Activated CD4-positive, alpha-beta memory T cell treated with anti-CD3 and anti-CD28 coated beads for 36 hours (primary cell): ENCODE measurements around the gene RAD51B. TPM values are rescaled to one million over a fixed set of nuclear protein-coding genes. Genes with fewer than 3 reads are reported as not detected.

Experiments
- CTCF ChIA-PET: fragments of 350-600 bp; sonication (Branson Sonifier 250); formaldehyde crosslinking; loops from one replicate; lab custom pipeline; 2021; ENCODE audit warnings: antibody characterized with exemption, inconsistent platforms; lab: Charles Lee
- POLR2A ChIA-PET: fragments of 350-600 bp; sonication (Branson Sonifier 250); formaldehyde crosslinking; loops from one replicate; lab custom pipeline; 2021; ENCODE audit warnings: antibody characterized with exemption; lab: Charles Lee
- DNase-seq: peaks from one replicate; pipeline ENCODE4 v3.0.0-alpha.2; 2020
- H3K27ac Mint-ChIP-seq: one replicate; pipeline ENCODE4 v1.8.0; 2021; ENCODE audit warnings: mixed read lengths
- H3K27me3 Mint-ChIP-seq: one replicate; pipeline ENCODE4 v1.8.0; 2021; ENCODE audit warnings: mixed read lengths
- H3K36me3 Mint-ChIP-seq: one replicate; pipeline ENCODE4 v1.8.0; 2021; ENCODE audit warnings: mixed read lengths
- H3K4me1 Mint-ChIP-seq: one replicate; pipeline ENCODE4 v1.8.0; 2021; ENCODE audit warnings: low read depth, mixed read lengths
- H3K4me3 Mint-ChIP-seq: one replicate; pipeline ENCODE4 v1.8.0; 2021; ENCODE audit warnings: mild to moderate bottlenecking, mixed read lengths
- H3K9me3 Mint-ChIP-seq: one replicate; pipeline ENCODE4 v1.8.0; 2021; ENCODE audit warnings: mixed read lengths
- intact Hi-C: fragments of 100-400 bp; cut with micrococcal nuclease; formaldehyde crosslinking; loops from one replicate; pipeline ENCODE4 v1.15.1; 2023
- total RNA-seq, 2 experiments: library from RNA; stranded (reverse); gene quantifications; one replicate each; pipeline ENCODE4 v1.2.3, GENCODE V29; 2021

The RAD51B gene
- total RNA-seq, 2 experiments from 2014 or later = 32.3 to 34.3 TPM

DNA sequence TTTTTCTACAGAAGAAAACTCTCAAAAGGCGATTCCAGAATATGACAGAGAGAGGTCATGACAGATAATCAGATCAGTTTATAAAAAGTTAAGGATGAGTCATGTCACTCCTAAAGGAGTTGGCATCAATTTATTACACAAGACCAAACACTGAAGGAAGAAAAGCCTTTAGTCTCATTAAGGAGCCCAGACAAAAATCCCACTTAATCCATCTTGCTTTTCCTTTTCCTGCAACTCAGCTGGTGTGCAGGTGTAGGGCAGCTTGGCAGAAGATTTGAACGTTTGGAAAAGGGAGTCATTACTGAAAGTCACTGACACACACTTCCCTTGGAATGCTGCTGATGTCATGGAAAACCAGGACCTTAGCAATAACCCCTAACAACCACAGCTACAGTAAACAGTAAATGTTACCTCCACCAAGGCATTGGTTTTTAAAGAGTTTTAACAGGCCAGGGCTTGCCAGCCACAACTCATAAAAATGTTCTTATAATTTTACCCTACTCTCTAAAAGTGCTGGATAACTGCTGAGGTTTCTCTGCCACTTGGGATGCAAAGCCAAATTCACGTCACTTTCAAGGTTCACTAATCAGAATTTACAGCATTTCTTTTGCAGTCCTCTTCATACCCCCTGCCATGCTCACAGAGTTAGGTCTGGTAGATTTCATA is 320.6 kb downstream of the RAD51B start:
- no peaks in the 10 kb centered on the region for H3K36me3 Mint-ChIP-seq

GRCh38 chr14:68140806-68141205 is 321.2 kb downstream of the RAD51B start:
- intact Hi-C loops = no loop called here
- ChIA-PET CTCF (interaction anchor here (1.5 kb wide), 1 partner anchor 31 kb away, joined by 3 read pairs; no protein-coding TSS in a partner anchor), POLR2A (no interaction called here)
- H3K27me3 Mint-ChIP-seq = no peaks in the 10 kb centered on the region
- H3K36me3 Mint-ChIP-seq = no peaks in the 10 kb centered on the region
- H3K9me3 Mint-ChIP-seq = no peaks in the 10 kb centered on the region
- no peak overlapping the region for H3K4me3 Mint-ChIP-seq
- H3K4me1 Mint-ChIP-seq = peaks cover 8% of the 10 kb centered on the region
- DNase-seq = no peak
- no peak overlapping the region for H3K27ac Mint-ChIP-seq

More for the DNA sequence above, 320.6 kb downstream of the RAD51B start:
- Mint-ChIP-seq H3K4me1 (peaks cover 10% of the 10 kb centered on the region), H3K4me3 (no peak overlapping the region), H3K27ac (no peak overlapping the region), H3K27me3 (no peaks in the 10 kb centered on the region), H3K9me3 (no peaks in the 10 kb centered on the region)
- POLR2A ChIA-PET = no interaction called here
- intact Hi-C loops = no loop called here
- CTCF ChIA-PET = no interaction called here
- no peak for DNase-seq

- ChIA-PET POLR2A (no interaction called here), CTCF (interaction anchor here (0.6 to 1.5 kb wide), 2 partner anchors 31 to 179 kb away, joined by 3 to 4 read pairs; no protein-coding TSS in a partner anchor)
- no peak for DNase-seq
- no peak overlapping the region for H3K27ac Mint-ChIP-seq
- no peaks in the 10 kb centered on the region for H3K27me3 Mint-ChIP-seq
- no peaks in the 10 kb centered on the region for H3K36me3 Mint-ChIP-seq
- H3K4me3 Mint-ChIP-seq = no peak overlapping the region
- H3K4me1 Mint-ChIP-seq = peaks cover 8% of the 10 kb centered on the region
- intact Hi-C loops = no loop called here
- H3K9me3 Mint-ChIP-seq = peaks cover under 1% of the 10 kb centered on the region
These were observed 321.9 kb downstream of the RAD51B start for GRCh38 chr14:68141281-68142088.

DNA sequence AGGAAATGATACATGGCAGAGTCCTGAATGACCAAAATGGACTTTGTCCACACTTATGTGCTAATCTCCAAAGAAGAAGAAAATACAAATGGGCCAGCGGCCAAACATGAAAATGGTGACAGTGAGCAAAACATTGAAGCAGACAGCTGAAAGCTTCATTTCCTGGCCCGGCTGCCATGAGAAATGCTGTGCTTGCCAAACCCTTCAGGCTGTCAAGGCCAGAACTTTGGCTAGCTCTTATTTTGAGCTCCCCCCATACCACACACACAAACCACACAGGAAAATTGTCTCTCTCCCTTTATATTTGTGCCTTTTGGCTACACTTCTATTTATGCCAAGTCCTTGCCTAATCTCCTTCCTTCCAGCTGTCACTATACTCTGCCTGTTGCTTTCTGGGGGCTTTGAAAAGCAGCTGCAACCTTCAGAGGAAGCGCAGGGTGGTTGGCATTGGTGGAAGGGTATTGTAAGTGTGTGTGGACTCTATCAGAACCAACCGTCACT is 323.8 kb downstream of the RAD51B start:
- Mint-ChIP-seq H3K27ac (no peak overlapping the region), H3K4me3 (no peak overlapping the region), H3K36me3 (no peaks in the 10 kb centered on the region), H3K4me1 (peaks cover 10% of the 10 kb centered on the region), H3K27me3 (no peaks in the 10 kb centered on the region), H3K9me3 (peaks cover 12% of the 10 kb centered on the region)
- ChIA-PET CTCF (interaction anchor here (1.0 kb wide), 1 partner anchor 85 kb away, joined by 3 read pairs; no protein-coding TSS in a partner anchor), POLR2A (no interaction called here)
- intact Hi-C loops = no loop called here
- DNase-seq = no peak

DNA sequence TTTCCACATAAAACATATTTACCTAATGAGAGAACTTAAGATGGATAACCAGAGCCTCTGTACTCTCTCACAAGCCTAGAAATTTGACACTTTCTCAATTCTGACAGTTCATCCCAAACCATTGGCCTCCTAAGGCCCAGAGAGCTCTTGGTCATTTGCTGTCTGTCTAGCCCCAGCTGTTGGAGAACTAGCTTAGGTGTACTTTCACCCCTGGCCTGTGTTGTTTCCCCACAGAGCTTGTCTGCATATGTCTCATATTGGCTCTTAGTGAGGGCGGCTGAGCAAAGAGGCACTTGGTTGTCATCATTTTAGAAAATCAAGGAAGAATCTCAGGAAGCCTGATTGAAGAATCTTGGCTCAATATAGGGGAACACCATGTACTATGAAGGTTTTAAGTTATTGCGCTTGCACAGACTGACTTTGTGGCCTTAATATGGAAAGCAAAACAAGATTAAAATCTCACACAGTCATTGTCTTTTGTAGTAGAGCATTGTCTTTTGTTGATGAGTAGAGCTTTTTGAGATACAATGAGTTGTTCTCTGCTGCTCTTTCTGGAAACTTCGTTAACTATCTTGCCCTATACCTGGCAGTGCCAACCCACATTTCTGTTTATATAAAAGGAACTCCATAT is 324.6 kb downstream of the RAD51B start:
- Mint-ChIP-seq H3K27me3 (no peaks in the 10 kb centered on the region), H3K27ac (no peak overlapping the region), H3K9me3 (peaks cover 19% of the 10 kb centered on the region), H3K4me1 (peaks cover 13% of the 10 kb centered on the region), H3K4me3 (no peak overlapping the region), H3K36me3 (no peaks in the 10 kb centered on the region)
- CTCF ChIA-PET = no interaction called here
- intact Hi-C loops = no loop called here
- POLR2A ChIA-PET = no interaction called here
- no peak for DNase-seq

GRCh38 chr14:68145036-68145435 is 325.5 kb downstream of the RAD51B start:
- DNase-seq = no peak
- H3K4me1 Mint-ChIP-seq = peaks cover 13% of the 10 kb centered on the region
- no peaks in the 10 kb centered on the region for H3K36me3 Mint-ChIP-seq
- H3K9me3 Mint-ChIP-seq = peaks cover 19% of the 10 kb centered on the region
- CTCF ChIA-PET = no interaction called here
- no peaks in the 10 kb centered on the region for H3K27me3 Mint-ChIP-seq
- H3K27ac Mint-ChIP-seq = no peak overlapping the region
- H3K4me3 Mint-ChIP-seq = no peak overlapping the region
- POLR2A ChIA-PET = no interaction called here
- intact Hi-C loops = no loop called here

DNA sequence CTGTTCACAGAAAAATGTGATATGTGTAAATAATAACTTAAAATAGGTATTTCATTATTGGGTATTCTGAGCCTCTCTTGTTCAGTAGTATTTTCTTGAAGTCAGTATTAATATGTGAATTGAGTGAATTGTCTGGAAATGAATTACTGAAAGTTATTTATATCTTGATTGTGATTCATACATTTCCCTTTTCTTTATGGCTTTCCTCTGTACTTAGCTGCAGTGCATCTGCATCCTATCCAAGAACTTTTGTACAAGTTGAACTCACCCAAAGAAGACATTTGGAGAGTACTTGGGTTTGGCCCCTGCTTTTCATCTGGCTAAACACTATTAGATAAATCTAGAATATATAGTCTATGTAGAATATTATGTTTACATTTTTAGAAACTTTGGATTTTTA is 326.0 kb downstream of the RAD51B start:
- DNase-seq = no peak
- no peaks in the 10 kb centered on the region for H3K36me3 Mint-ChIP-seq
- peaks cover 23% of the 10 kb centered on the region for H3K9me3 Mint-ChIP-seq
- peaks cover 13% of the 10 kb centered on the region for H3K4me1 Mint-ChIP-seq
- H3K27me3 Mint-ChIP-seq = no peaks in the 10 kb centered on the region
- no peak overlapping the region for H3K4me3 Mint-ChIP-seq
- ChIA-PET POLR2A (no interaction called here), CTCF (no interaction called here)
- intact Hi-C loops = no loop called here
- no peak overlapping the region for H3K27ac Mint-ChIP-seq

DNA sequence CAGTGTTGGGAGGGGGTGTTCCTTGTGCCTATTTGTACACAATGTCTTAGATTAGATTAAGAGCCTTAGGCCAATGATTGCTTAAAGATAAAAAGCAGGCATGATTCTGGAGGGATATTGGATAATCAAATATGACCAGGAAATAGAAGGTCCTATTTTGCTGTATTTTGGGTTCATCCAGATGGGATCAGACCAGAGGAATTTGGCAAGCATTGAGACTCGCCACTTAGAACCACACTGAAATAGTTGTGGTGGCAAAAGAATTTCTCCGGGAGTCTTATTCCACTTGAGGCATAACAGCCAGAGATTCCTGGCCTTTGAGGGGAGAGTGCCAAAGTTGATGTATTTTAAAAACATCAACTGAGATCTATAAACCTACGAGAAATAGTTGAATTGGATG is 327.2 kb downstream of the RAD51B start:
- Mint-ChIP-seq H3K9me3 (peaks cover 30% of the 10 kb centered on the region), H3K36me3 (peaks cover 4% of the 10 kb centered on the region), H3K27ac (no peak overlapping the region), H3K27me3 (no peaks in the 10 kb centered on the region), H3K4me3 (no peak overlapping the region), H3K4me1 (peaks cover 13% of the 10 kb centered on the region)
- no peak for DNase-seq
- POLR2A ChIA-PET = no interaction called here
- CTCF ChIA-PET = no interaction called here
- intact Hi-C loops = no loop called here

DNA sequence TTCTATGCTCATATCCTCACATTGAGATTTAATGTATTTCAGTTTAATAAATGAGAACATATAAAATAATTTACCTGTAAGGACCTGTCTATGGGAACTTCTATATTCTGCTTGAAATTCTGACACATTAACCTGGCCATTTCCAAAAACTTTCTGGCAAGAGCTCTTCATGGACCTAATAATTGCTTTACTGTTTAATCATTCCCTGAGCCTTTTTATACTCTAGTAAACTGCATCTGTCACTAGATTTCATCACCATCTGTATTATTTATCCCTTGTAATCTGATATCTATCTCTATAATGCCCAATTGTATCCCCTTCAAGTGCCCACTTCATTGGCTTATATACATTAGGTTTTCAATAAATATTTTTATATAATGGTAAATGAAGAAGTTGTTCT is 327.7 kb downstream of the RAD51B start:
- no peak overlapping the region for H3K4me3 Mint-ChIP-seq
- ChIA-PET POLR2A (no interaction called here), CTCF (interaction anchor here (0.6 kb wide), 1 partner anchor 241 kb away, joined by 4 read pairs; no protein-coding TSS in a partner anchor)
- no peaks in the 10 kb centered on the region for H3K27me3 Mint-ChIP-seq
- peaks cover 13% of the 10 kb centered on the region for H3K4me1 Mint-ChIP-seq
- peaks cover 34% of the 10 kb centered on the region for H3K9me3 Mint-ChIP-seq
- no peak overlapping the region for H3K27ac Mint-ChIP-seq
- H3K36me3 Mint-ChIP-seq = peaks cover 4% of the 10 kb centered on the region
- intact Hi-C loops = no loop called here
- no peak for DNase-seq

DNA sequence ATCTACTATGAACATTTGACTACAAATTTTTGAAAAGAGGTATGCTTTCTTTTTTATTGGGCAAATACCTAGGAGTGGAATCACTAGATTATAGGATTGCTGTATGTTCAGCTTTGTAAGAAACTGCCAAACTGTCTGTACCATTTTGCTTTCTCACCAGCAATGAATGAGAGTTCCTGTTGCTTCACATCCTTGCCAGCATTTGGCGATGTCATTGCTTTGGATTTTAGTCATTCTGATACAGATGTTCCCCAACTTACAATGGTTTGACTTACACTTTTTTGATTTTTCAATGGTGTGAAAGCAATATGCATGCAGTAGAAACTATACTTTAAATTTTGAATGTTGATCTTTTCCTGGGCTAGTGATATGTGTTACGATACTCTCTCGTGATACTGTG is 328.7 kb downstream of the RAD51B start:
- no peak for DNase-seq
- Mint-ChIP-seq H3K4me1 (peaks cover 13% of the 10 kb centered on the region), H3K9me3 (peaks cover 37% of the 10 kb centered on the region), H3K4me3 (no peak overlapping the region), H3K27ac (no peak overlapping the region), H3K36me3 (peaks cover 6% of the 10 kb centered on the region), H3K27me3 (no peaks in the 10 kb centered on the region)
- intact Hi-C loops = no loop called here
- CTCF ChIA-PET = no interaction called here
- POLR2A ChIA-PET = no interaction called here

DNA sequence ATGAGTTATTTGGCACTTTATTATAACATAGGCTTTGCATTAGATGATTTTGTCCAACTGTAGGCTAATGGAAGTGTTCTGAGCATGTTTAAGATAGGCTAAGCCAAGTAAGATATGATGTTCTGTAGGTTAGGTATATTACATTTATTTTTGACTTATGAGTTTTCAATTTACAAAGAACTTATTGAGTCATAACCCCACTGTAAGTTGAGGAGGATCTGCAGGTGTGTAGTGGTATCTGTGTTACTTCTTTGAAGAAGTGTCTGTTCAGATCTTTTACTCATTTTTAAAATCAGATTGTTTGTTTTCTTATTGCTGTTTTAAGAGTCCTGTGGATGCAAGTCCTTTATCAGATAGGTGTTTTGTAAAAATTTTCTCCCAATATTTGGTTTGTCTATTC is 329.2 kb downstream of the RAD51B start:
- POLR2A ChIA-PET = no interaction called here
- H3K27ac Mint-ChIP-seq = no peak overlapping the region
- intact Hi-C loops = no loop called here

GRCh38 chr14:68153275-68153674 is 333.7 kb downstream of the RAD51B start:
- Mint-ChIP-seq H3K27me3 (no peaks in the 10 kb centered on the region), H3K4me1 (peaks cover 4% of the 10 kb centered on the region), H3K27ac (no peak overlapping the region), H3K36me3 (peaks cover 13% of the 10 kb centered on the region), H3K9me3 (peaks cover 35% of the 10 kb centered on the region), H3K4me3 (no peak overlapping the region)
- ChIA-PET POLR2A (no interaction called here), CTCF (no interaction called here)
- intact Hi-C loops = no loop called here
- DNase-seq = no peak

More for the DNA sequence above, 329.2 kb downstream of the RAD51B start:
- Mint-ChIP-seq H3K4me3 (no peak overlapping the region), H3K27me3 (no peaks in the 10 kb centered on the region), H3K36me3 (peaks cover 6% of the 10 kb centered on the region), H3K4me1 (peaks cover 12% of the 10 kb centered on the region), H3K9me3 (peaks cover 37% of the 10 kb centered on the region)
- DNase-seq = no peak
- CTCF ChIA-PET = interaction anchor here (0.9 kb wide), 1 partner anchor 214 kb away, joined by 3 read pairs; no protein-coding TSS in a partner anchor
